ENCODE results near the gene TP53I3. TPM values are rescaled to one million over a fixed set of nuclear protein-coding genes. Genes with fewer than 3 reads are reported as not detected.

The TP53I3 gene
- total RNA-seq, 1 experiment from 2014 or later = 48.1 TPM

DNA sequence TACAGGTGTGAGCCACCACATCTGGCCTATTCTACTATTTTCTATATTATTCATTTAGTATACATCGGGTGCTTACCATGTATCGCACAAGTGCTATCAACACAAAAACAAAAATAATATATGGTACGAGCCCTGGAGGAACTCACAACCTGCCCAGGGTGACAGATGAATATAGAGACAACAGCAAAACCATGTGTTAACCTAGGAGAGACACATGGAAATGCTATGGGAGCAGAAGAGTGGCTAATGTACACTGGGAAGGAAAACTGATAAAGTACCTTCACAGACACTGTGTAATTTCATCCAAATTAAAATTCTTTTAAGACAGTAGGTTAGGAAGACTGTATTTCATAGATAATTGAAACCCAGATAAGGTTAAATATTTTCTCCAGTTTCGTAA lies 12.4 kb downstream of the TP53I3 start:
- H3T11ph ChIP-seq (ENCODE audit: low read length) = no peak overlapping the region
- H4K5ac ChIP-seq (ENCODE audit: insufficient read length, low read depth, low read length) = no peak overlapping the region
- DNase-seq = no peak
- no peak overlapping the region for H3K23ac ChIP-seq (ENCODE audit: insufficient read length, low read depth, low read length)
- no peaks in the 10 kb centered on the region for H3K9me3 Mint-ChIP-seq
- no peak overlapping the region for H3K4ac ChIP-seq (ENCODE audit: low read depth, low read length)
- TF ChIP-seq, protein P1, sequence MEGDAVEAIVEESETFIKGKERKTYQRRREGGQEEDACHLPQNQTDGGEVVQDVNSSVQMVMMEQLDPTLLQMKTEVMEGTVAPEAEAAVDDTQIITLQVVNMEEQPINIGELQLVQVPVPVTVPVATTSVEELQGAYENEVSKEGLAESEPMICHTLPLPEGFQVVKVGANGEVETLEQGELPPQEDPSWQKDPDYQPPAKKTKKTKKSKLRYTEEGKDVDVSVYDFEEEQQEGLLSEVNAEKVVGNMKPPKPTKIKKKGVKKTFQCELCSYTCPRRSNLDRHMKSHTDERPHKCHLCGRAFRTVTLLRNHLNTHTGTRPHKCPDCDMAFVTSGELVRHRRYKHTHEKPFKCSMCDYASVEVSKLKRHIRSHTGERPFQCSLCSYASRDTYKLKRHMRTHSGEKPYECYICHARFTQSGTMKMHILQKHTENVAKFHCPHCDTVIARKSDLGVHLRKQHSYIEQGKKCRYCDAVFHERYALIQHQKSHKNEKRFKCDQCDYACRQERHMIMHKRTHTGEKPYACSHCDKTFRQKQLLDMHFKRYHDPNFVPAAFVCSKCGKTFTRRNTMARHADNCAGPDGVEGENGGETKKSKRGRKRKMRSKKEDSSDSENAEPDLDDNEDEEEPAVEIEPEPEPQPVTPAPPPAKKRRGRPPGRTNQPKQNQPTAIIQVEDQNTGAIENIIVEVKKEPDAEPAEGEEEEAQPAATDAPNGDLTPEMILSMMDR (conservative IDR thresholded peaks at IDR 0.05) = no peak
- H3K27ac ChIP-seq (ENCODE audit: insufficient read length, low read depth, low read length) = no peak overlapping the region
- peaks cover 6% of the 10 kb centered on the region for H3K23me2 ChIP-seq (ENCODE audit: insufficient read length, low read depth, low read length, poor library complexity, severe bottlenecking)
- H2BK15ac ChIP-seq (ENCODE audit: low read depth, low read length) = no peak overlapping the region
- WGBS (ENCODE audit: extremely low coverage, insufficient read length, low lambda C conversion rate) = no CpG with 5 or more reads among the region's 4 CpGs
- no peak overlapping the region for H3K4me3 Mint-ChIP-seq
- H2BK20ac ChIP-seq (ENCODE audit: low read depth, low read length, poor library complexity, severe bottlenecking) = no peak overlapping the region
- H3K27me3 Mint-ChIP-seq (ENCODE audit: low read depth) = no peaks in the 10 kb centered on the region
- H3K14ac ChIP-seq (ENCODE audit: insufficient read depth, low read length) = no peak overlapping the region
- H3K4me1 Mint-ChIP-seq = peaks cover 8 to 10% of the 10 kb centered on the region in 2 experiments
- no peaks in the 10 kb centered on the region for H3K27me3 ChIP-seq (ENCODE audit: insufficient read depth, low read length)
- no peak overlapping the region for H3K56ac ChIP-seq (ENCODE audit: insufficient read length, low read depth, low read length)
- no peak overlapping the region for H3K27ac Mint-ChIP-seq
- peaks cover 30 to 55% (median 45%) of the 10 kb centered on the region in 3 experiments for H3K36me3 Mint-ChIP-seq (ENCODE audit: insufficient read depth in 1 of 3, low read depth in 3 of 3)
- H3K79me2 ChIP-seq (ENCODE audit: insufficient read depth, low read length) = no peaks in the 10 kb centered on the region; the same call in 1 of the 2 replicates
- no peaks in the 10 kb centered on the region for H3K4me1 ChIP-seq (ENCODE audit: insufficient read depth, low read length)
- H3K9me3 ChIP-seq (ENCODE audit: control insufficient read depth, low read depth, low read length) = no peaks in the 10 kb centered on the region
- H2BK120ac ChIP-seq (ENCODE audit: low read depth, low read length, poor library complexity, severe bottlenecking) = no peak overlapping the region
- H2BK12ac ChIP-seq (ENCODE audit: insufficient read length, low read depth, low read length) = no peak overlapping the region
- H4K8ac ChIP-seq (replicated peaks; ENCODE audit: insufficient read length, low read depth, low read length) = no peak overlapping the region
- H4K91ac ChIP-seq (ENCODE audit: insufficient read length, low read depth, low read length) = no peak overlapping the region
- no peak overlapping the region for H2AFZ ChIP-seq (ENCODE audit: low read length)
- no peaks in the 10 kb centered on the region for H4K20me1 ChIP-seq (ENCODE audit: control insufficient read depth, insufficient read depth, insufficient read length)
- no peak overlapping the region for H2AK5ac ChIP-seq (ENCODE audit: insufficient read length, low read length)
- peaks cover 2% of the 10 kb centered on the region for H3K79me1 ChIP-seq (ENCODE audit: insufficient read depth, low read depth, low read length, poor library complexity, severe bottlenecking)
- H2BK5ac ChIP-seq (ENCODE audit: insufficient read length, low read length) = no peak overlapping the region
- no peak overlapping the region for H3K4me2 ChIP-seq (ENCODE audit: insufficient read depth, insufficient read length, low read length)
- no peak overlapping the region for H3K18ac ChIP-seq (ENCODE audit: insufficient read length, low read depth, low read length)
- no peak overlapping the region for H3K9ac ChIP-seq (ENCODE audit: extremely low read depth, insufficient read length, low read length)

Measured in H9 (cell line).